ENCODE measurements around the gene PDE6B.

DNA sequence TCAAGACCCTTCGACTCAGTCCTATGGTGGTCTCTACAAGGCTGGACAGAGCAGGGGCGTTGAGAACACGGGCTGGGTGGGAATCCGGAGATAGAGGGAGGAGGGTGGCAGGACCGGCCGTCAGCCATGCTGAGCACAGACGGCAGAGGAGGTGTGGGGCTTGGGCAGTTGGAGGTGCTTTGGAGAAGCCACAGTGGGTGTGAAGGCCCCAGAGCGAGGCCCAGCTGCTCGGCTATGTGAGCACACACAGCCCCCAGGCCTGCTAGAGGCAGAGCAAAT is 4.2 kb downstream of the PDE6B start:
- TF ChIP-seq, protein P1, sequence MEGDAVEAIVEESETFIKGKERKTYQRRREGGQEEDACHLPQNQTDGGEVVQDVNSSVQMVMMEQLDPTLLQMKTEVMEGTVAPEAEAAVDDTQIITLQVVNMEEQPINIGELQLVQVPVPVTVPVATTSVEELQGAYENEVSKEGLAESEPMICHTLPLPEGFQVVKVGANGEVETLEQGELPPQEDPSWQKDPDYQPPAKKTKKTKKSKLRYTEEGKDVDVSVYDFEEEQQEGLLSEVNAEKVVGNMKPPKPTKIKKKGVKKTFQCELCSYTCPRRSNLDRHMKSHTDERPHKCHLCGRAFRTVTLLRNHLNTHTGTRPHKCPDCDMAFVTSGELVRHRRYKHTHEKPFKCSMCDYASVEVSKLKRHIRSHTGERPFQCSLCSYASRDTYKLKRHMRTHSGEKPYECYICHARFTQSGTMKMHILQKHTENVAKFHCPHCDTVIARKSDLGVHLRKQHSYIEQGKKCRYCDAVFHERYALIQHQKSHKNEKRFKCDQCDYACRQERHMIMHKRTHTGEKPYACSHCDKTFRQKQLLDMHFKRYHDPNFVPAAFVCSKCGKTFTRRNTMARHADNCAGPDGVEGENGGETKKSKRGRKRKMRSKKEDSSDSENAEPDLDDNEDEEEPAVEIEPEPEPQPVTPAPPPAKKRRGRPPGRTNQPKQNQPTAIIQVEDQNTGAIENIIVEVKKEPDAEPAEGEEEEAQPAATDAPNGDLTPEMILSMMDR (conservative IDR thresholded peaks at IDR 0.05 in 1 of 2, IDR thresholded peaks at IDR 0.05 in 1 of 2; ENCODE audit: extremely low read depth in 1 of 2, insufficient read depth in 1 of 2, low read depth in 1 of 2, low read length in 2 of 2), result no peak
- TF ChIP-seq EZH2 (IDR thresholded peaks at IDR 0.05; ENCODE audit: borderline replicate concordance, low read length), result no peak
